Measurements from ENCODE around the gene HAUS7. TPM values are rescaled to one million over a fixed set of nuclear protein-coding genes. Genes with fewer than 3 reads are reported as not detected.

The HAUS7 gene
- total and polyA plus RNA-seq, 2 experiments from 2014 or later: 59.8 to 77.9 TPM

DNA sequence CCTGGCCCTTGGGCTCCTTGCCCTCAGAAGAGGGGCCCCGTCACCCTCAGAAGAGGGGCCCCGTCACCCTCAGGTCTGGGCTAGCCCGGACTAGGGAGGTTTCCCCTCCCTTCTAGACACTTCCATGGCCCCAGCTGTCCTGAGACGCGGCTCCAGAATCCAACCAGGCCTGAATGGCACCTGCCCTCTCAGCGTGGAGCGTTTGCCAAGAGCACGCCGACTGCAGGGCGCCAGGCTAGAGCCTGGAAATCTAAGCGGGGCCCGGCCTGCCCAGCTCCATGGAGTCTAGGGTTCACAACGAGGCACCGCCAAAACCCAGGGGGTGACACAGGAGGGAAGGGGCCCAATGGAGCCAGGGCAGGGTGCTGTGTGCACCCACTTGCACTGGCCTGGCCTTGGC, 39.2 kb upstream of the HAUS7 start:
- Mint-ChIP-seq H3K9me3 (no peaks in the 10 kb centered on the region; the same call in 2 of the 3 replicates), H3K4me1 (no peaks in the 10 kb centered on the region), H3K36me3 (ENCODE audit: low read depth) (no peaks in the 10 kb centered on the region), H3K27me3 (ENCODE audit: insufficient read depth, low read depth, poor library complexity) (no peaks in the 10 kb centered on the region), H3K4me3 (no peak overlapping the region), H3K27ac (no peak overlapping the region)
- TF ChIP-seq ZNF114 (CRISPR knock-in tag; IDR thresholded peaks at IDR 0.05) (no peak), JUNB (IDR thresholded peaks at IDR 0.05; ENCODE audit: unreplicated experiment) (no peak), REST (IDR thresholded peaks at IDR 0.05; ENCODE audit: unreplicated experiment) (no peak), EZH2 (IDR thresholded peaks at IDR 0.05; ENCODE audit: low read depth, unreplicated experiment) (no peak), EZH2phosphoT487 (IDR thresholded peaks at IDR 0.05; ENCODE audit: unreplicated experiment) (no peak), STAT1 (IDR thresholded peaks at IDR 0.05; ENCODE audit: unreplicated experiment) (no peak), ZNF331 (CRISPR knock-in tag; IDR thresholded peaks at IDR 0.05; ENCODE audit: low read depth) (no peak), CREB1 (CRISPR knock-in tag; IDR thresholded peaks at IDR 0.05; ENCODE audit: low read depth) (no peak)
- TF ChIP-seq, protein P1, sequence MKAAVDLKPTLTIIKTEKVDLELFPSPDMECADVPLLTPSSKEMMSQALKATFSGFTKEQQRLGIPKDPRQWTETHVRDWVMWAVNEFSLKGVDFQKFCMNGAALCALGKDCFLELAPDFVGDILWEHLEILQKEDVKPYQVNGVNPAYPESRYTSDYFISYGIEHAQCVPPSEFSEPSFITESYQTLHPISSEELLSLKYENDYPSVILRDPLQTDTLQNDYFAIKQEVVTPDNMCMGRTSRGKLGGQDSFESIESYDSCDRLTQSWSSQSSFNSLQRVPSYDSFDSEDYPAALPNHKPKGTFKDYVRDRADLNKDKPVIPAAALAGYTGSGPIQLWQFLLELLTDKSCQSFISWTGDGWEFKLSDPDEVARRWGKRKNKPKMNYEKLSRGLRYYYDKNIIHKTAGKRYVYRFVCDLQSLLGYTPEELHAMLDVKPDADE (IDR thresholded peaks at IDR 0.05): no peak
- DNase-seq (ENCODE audit: low spot score): no peak
- Histone ChIP-seq H3K27ac (ENCODE audit: low read depth) (no peak overlapping the region), H3K4me3 (no peak overlapping the region), H3F3A (replicated peaks; ENCODE audit: low read depth) (no peaks in the 10 kb centered on the region), H3K79me2 (replicated peaks; ENCODE audit: insufficient read depth) (no peaks in the 10 kb centered on the region), H3K36me3 (ENCODE audit: insufficient read depth) (no peaks in the 10 kb centered on the region), H3K27me3 (ENCODE audit: insufficient read depth) (no peaks in the 10 kb centered on the region), H2AFZ (no peak overlapping the region), H3K9me2 (ENCODE audit: insufficient read depth) (no peaks in the 10 kb centered on the region), H3K4me1 (ENCODE audit: insufficient read depth) (no peaks in the 10 kb centered on the region), H4K20me1 (replicated peaks; ENCODE audit: insufficient read depth) (no peaks in the 10 kb centered on the region), H3K4me2 (no peak overlapping the region)
- ATAC-seq: no peak

DNA sequence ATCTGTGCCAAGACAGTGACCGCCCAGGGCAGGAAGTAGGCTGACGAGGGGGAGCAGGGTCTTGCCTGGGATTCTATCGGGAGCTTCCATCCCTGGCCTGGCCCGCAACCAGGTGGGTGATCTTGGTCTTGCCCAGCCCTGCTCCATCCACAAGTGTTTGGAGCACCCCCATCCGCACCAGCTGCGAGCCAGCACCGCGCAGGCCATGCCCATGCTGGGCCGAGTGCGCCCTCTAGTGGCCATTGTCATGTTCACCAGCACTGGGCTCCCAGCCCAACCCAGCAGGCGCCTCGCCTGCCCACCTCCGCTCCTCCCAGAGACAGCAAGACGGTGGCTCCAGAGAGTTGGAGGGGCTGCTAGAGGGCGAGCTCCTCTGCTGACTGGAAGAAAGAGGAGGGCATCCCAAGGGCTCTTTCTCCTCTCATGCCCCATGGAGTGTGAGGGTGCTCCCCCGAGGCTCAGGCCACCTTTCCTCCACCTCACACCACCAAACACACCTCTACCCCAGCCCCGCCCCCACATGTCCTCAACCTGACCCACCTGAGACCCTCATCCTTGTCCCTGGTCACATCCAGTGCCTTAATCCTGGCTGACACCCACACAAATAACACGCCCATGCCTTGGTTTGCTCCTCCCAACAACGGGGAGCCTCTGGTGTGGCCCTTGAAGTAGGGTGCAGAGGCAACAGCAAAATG, 37.3 kb upstream of the HAUS7 start:
- Mint-ChIP-seq H3K36me3 (ENCODE audit: low read depth) (no peaks in the 10 kb centered on the region), H3K27ac (no peak overlapping the region), H3K27me3 (ENCODE audit: insufficient read depth, low read depth, poor library complexity) (no peaks in the 10 kb centered on the region), H3K4me1 (no peaks in the 10 kb centered on the region), H3K9me3 (no peaks in the 10 kb centered on the region; the same call in 2 of the 3 replicates), H3K4me3 (no peak overlapping the region)
- H4K20me1 ChIP-seq (replicated peaks; ENCODE audit: insufficient read depth): no peaks in the 10 kb centered on the region
- H3K4me2 ChIP-seq: no peak overlapping the region
- no peaks in the 10 kb centered on the region for H3K9me2 ChIP-seq (ENCODE audit: insufficient read depth)
- ATAC-seq (peak; percentile 97), DNase-seq (ENCODE audit: low spot score) (peak; percentile 78)
- no peaks in the 10 kb centered on the region for H3K4me1 ChIP-seq (ENCODE audit: insufficient read depth)
- H3K27ac ChIP-seq (ENCODE audit: low read depth): no peak overlapping the region
- H3F3A ChIP-seq (replicated peaks; ENCODE audit: low read depth): no peaks in the 10 kb centered on the region
- TF ChIP-seq ZNF331 (CRISPR knock-in tag; IDR thresholded peaks at IDR 0.05; ENCODE audit: low read depth) (no peak), EZH2phosphoT487 (IDR thresholded peaks at IDR 0.05; ENCODE audit: unreplicated experiment) (no peak), POLR2AphosphoS5 (IDR thresholded peaks at IDR 0.05; ENCODE audit: low read depth) (no peak), CTCF (conservative IDR thresholded peaks at IDR 0.05; ENCODE audit: low read depth in 2 of 2) (peak; percentile 59 to 89), CREB1 (CRISPR knock-in tag; IDR thresholded peaks at IDR 0.05; ENCODE audit: low read depth) (no peak)
- H3K36me3 ChIP-seq (ENCODE audit: insufficient read depth): no peaks in the 10 kb centered on the region
- H3K27me3 ChIP-seq (ENCODE audit: insufficient read depth): no peaks in the 10 kb centered on the region
- H2AFZ ChIP-seq: no peak overlapping the region
- no peaks in the 10 kb centered on the region for H3K79me2 ChIP-seq (replicated peaks; ENCODE audit: insufficient read depth)
- H3K4me3 ChIP-seq: no peak overlapping the region

Measured in GM23338 (cell line).